ENCODE data around the gene EEFSEC.

EEFSEC gene

DNA sequence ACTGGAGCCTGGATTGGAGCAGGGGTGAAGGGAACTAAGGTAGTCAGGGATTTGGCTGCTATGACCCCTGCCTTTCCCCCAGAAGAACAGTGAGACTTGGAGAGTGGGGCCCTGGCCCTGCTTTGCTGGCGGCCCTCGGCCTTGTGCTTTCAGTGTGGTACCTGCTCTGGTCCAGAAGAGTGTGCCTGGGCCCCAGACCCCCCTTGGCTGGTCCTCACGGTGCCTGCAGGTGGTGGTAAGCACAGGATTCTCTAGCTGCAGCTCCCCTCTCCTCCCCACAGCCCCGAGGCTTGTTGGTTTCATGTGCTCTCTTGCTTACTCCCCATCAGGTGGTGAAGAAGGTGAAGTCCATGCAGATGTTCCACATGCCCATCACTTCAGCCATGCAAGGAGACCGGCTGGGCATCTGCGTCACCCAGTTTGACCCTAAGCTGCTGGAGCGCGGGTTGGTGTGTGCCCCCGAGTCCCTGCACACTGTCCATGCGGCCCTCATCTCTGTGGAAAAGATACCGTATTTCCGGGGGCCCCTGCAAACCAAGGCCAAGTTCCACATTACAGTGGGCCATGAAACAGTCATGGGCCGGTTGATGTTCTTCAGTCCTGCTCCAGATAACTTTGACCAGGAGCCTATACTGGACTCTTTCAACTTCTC lies 187.7 kb downstream of the EEFSEC start:
- TF ChIP-seq ZFX (IDR thresholded peaks at IDR 0.05), result no peak
- TF ChIP-seq, protein P1, sequence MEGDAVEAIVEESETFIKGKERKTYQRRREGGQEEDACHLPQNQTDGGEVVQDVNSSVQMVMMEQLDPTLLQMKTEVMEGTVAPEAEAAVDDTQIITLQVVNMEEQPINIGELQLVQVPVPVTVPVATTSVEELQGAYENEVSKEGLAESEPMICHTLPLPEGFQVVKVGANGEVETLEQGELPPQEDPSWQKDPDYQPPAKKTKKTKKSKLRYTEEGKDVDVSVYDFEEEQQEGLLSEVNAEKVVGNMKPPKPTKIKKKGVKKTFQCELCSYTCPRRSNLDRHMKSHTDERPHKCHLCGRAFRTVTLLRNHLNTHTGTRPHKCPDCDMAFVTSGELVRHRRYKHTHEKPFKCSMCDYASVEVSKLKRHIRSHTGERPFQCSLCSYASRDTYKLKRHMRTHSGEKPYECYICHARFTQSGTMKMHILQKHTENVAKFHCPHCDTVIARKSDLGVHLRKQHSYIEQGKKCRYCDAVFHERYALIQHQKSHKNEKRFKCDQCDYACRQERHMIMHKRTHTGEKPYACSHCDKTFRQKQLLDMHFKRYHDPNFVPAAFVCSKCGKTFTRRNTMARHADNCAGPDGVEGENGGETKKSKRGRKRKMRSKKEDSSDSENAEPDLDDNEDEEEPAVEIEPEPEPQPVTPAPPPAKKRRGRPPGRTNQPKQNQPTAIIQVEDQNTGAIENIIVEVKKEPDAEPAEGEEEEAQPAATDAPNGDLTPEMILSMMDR (conservative IDR thresholded peaks at IDR 0.05), result no peak
- peak overlapping the region; percentile 62 for H3K27ac ChIP-seq

DNA sequence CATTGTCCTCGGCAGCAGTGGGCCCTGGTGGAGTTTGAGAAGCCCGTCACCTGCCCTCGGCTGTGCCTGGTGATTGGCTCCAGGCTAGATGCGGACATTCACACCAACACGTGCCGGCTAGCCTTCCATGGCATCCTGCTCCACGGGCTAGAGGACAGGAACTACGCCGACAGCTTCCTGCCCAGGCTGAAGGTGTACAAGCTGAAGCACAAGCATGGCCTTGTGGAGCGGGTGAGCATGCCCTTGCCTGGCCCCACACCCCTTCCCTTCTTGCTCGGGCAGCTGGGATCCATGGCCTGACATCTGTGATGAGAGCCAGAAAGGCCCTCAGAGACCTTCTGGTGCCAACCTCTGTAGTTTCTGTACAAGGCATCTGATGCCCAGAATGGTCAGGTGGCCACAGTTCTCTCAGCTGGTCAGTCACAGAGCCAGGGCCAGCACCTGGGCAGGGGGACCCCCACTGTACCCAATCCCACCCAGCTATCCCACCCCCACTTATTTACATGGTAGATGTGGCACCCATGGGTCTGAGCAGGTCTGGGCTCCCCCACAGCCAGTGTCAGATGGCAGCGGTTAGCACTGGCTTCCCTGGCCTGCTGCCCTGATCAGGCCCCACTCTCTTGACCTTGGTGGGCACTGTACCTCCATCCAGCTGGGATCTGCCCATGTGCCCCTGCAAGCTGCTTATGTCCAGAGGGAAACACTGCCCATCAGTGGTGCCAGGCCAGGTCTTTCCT lies 188.5 kb downstream of the EEFSEC start:
- TF ChIP-seq ZFX (IDR thresholded peaks at IDR 0.05), result no peak
- TF ChIP-seq, protein P1 (conservative IDR thresholded peaks at IDR 0.05), result no peak
- H3K27ac ChIP-seq, result peak overlapping the region; percentile 57

DNA sequence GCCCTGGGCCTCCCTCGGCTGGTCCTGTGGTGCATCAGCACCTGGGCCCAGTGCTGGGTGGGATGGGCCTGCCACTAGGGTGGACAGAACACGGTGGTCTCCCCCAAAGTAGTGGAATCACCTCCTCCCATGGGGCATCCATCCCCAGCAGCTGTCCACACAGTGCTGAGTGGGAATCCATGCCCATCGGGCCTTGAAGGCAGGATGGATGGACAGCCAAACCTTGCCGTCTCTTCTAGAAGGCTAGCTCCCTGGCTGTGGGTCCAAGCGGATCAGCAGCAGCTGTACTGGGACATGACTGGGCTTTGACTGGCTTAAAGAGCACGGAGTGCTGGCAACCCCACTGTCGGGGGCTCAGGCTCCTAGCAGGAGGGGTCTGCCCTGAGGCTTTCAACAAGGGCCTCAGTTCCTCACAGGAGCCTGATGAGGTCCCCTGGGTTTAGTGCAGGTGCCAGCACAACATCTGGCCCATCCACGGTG lies 189.5 kb downstream of the EEFSEC start:
- peak overlapping the region; percentile 57 for H3K27ac ChIP-seq
- TF ChIP-seq, protein P1 (conservative IDR thresholded peaks at IDR 0.05), result no peak
- TF ChIP-seq ZFX (IDR thresholded peaks at IDR 0.05), result no peak

DNA sequence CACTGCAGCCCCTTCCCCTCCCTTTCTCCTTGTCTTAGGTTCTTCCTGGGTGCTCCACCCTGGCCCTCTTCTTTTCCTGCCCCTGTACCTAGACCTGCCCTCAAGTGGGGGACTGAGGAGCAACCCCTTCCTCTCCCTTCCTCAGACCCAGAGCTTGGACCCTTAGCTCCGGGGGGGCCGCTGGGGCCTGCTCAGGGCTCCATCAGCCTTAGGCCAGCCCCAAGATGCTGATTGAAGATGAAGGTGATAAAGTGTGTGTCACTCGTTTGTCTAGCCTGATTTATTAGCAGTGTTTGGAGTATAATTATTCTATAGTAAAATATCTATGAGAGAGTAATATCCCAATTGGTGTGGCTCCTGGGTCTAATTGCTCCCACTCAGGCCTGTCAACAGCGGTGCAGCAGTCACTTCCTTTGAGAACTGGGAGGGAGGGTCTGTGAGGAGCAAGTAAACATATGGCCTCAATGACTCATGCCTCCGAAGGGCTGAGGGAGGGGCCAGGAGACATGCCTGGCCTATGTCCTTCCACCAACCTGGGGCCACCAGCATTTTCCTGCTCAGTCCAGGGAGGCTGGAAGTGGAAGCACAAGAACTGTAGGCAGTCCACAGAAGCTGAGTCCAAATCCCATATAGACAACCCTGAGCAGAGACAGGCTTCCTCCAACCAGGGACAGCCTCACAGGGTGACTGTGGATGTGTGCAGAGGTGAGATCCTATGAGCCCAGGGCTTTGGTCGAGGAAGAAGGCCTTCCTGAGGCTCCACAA lies 190.2 kb downstream of the EEFSEC start:
- TF ChIP-seq, protein P1 (conservative IDR thresholded peaks at IDR 0.05), result no peak
- TF ChIP-seq ZFX (IDR thresholded peaks at IDR 0.05), result no peak; the same call in 1 of the 2 replicates
- H3K27ac ChIP-seq, result peak overlapping the region; percentile 57

DNA sequence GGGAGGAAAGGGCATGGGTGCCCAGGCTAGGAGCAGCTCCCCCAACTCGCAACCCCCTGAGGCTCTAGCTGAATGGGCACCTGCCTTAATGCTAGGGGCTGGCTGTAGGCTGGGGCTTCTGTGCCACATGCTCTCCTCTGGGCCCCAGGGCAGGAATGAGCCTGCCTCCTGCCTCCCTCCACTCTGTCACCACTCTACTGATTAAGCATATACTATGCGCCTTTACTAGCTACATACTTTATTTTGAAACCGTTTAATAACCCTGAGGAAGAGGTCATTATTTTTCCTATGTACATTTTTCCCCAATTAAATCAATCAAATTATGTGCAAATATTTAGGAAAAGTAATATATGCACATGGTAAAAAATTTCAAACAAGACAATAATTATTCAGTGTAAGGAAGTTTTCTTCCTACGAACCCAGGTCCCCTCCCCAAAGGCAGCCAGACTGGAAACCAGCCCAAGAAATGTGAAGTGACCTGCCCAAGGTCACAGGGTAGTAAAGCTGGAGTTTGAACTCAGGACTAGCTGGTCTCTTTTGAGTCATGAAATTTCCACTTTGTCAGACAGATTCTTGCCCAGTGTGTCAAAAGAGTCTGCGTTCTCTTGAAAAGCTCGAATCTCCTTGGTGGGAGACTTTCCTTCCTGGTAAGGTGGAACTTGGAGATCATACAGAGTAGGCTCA lies 190.9 kb downstream of the EEFSEC start:
- peak overlapping the region; percentile 57 for H3K27ac ChIP-seq
- TF ChIP-seq, protein P1 (conservative IDR thresholded peaks at IDR 0.05), result no peak
- TF ChIP-seq ZFX (IDR thresholded peaks at IDR 0.05), result no peak

DNA sequence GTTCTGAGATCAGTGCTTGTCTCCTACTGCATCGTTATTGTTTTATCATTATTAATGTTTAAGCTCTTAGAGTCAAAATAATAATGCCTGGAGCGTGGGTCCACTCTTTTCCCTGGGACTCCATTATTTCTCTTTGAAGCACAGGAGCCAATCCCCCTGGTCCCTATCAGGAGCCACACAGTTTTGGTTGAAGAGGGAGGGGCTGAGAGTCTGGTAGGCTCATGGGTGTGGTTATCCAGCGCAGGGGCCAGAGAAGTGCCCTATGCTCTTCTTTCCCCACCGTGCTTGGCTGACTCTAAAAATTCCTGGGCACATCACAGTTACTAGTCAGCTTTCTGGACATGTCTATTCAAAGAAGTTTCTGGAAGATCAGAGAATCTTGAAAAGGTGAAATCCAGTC lies 191.9 kb downstream of the EEFSEC start:
- no peak for TF ChIP-seq ZFX (IDR thresholded peaks at IDR 0.05)
- TF ChIP-seq, protein P1 (conservative IDR thresholded peaks at IDR 0.05), result no peak
- peak overlapping the region; percentile 57 for H3K27ac ChIP-seq
